ENCODE measurements around the gene RAP1GDS1. TPM values are rescaled to one million over a fixed set of nuclear protein-coding genes. Genes with fewer than 3 reads are reported as not detected.

Gene RAP1GDS1, protein sequence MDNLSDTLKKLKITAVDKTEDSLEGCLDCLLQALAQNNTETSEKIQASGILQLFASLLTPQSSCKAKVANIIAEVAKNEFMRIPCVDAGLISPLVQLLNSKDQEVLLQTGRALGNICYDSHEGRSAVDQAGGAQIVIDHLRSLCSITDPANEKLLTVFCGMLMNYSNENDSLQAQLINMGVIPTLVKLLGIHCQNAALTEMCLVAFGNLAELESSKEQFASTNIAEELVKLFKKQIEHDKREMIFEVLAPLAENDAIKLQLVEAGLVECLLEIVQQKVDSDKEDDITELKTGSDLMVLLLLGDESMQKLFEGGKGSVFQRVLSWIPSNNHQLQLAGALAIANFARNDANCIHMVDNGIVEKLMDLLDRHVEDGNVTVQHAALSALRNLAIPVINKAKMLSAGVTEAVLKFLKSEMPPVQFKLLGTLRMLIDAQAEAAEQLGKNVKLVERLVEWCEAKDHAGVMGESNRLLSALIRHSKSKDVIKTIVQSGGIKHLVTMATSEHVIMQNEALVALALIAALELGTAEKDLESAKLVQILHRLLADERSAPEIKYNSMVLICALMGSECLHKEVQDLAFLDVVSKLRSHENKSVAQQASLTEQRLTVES
- 55.4 and 63.2 TPM in 2 replicates for polyA plus RNA-seq (2014; cell fraction: cytosol; rRNA removed)
- 21.2 and 30.4 TPM in 2 replicates for polyA plus RNA-seq (2014; cell fraction: nucleus; rRNA removed)

DNA sequence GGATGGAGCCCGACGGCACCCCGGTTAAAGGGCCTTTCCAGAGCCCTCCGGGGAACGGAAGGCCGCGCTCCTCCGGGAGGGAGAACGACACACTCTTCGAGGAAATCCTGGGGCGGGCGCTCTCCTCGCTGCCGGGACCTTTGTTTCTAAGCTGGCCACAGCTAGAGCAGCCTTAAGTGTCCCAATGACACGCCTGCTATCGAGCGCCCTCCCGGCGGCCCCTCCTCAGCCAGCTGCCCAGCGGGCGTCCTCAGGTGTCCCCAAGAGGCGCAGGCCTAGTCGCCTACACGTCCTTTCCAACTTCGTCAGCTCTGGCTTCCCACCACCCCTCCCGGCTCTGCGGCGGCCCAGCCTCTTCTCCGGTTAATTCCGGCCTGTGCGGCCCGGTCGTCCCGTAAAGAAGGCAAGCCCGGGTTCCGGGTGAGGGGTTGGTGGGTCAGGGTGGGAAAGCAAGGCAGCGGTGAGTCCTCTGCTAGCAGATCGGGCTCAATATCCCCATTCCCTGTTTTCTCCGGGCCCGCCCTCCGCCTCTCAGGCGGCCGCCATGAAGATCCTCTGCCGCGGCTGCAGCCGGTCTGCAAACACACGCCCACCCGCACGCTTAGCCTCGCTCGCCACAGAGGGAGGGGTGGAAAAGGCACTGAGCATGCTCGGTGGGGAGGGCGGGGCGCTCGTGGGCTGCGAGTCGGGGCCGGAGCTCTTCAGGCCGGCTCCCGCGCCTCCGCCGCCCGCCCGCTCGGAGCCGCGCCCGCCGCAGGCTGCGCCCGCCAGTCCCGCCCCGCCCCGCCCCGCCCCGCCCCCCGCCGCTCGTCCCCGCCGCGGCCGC lies at the start of gene RAP1GDS1:
Gene RAP1GDS1, plus strand, starts transcription at position 806 of the 826 bp plus-strand sequence. CDS start 182 bp downstream, outside the sequence.
- DNase-seq (ENCODE audit: low spot score): peak; percentile 93

DNA sequence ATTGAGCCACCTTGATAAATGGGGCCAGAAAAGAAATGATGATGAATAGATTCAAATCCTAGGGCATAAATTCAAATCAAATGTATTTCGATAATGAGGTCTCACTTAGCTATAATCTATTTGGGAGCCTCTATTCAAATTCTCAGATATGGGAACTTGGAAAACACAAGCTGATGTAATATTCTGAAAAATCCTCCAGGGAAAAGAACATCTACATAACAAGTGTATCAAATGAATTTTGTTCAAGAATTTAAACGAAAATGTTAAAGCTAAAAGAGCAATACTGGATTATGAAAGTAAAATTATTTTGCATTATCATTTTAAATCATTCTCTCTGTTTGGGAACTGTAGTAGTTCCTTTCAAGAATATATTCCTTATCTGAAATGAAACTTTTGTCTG lies 38.9 kb upstream of the RAP1GDS1 start:
- no peak for DNase-seq (ENCODE audit: low spot score)

DNA sequence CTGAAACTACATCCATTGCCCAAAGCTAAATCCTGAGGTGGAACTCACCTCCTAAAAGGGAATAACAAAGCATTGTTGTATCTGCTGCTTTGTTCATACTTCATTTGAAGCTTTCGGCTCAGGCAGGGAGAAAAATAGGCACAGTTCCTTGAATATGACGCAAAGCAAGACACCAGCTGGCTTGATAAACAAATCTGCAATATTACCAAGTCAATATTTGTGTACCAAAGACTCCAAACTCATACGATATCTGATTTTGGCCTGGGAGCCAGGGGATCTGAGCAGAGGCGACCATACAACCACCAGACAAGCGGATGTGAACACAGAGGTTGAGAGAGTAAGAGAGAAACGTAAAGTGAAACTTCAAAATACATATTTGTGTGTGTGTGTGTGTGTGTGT lies 34.8 kb upstream of the RAP1GDS1 start:
- DNase-seq (ENCODE audit: low spot score): no peak

DNA sequence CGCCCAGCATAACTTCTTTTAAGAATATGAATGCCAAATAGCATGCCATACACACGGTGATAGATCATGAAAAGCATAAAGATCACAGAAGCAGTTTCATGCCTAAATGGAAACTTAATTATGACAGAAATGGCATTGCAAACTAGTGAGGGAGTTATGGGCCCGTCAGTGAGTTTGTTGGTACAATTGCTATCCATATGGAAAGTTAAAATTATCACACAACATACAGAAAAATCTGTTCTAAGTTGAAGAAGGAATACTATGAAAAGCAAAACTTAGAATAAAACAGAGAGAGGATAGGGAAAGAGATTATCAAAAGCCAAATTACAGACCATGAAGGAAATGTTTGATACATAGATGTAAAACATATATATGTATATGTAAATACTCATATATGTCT lies 30.2 kb upstream of the RAP1GDS1 start:
- no peak for DNase-seq (ENCODE audit: low spot score)

DNA sequence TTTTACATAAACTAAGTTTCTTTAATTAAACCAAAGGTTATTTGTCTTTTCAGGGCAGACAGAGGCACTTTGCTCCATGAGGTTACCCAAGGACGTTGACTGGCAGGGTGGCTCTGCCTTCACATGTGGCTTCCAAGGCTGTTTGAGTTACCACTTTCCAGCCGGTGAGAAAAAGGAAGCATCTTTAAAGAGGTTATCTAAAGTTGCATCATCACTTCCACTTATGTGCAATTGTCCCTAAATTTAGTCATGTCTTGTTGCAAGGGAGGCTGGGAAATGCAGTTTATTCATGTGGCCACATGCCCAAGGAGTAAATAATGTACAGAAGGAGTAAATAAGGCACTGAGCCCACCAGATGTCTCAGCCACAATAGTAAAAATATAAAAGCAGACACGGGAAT lies 29.0 kb upstream of the RAP1GDS1 start:
- peak; percentile 4 for DNase-seq (ENCODE audit: low spot score)

DNA sequence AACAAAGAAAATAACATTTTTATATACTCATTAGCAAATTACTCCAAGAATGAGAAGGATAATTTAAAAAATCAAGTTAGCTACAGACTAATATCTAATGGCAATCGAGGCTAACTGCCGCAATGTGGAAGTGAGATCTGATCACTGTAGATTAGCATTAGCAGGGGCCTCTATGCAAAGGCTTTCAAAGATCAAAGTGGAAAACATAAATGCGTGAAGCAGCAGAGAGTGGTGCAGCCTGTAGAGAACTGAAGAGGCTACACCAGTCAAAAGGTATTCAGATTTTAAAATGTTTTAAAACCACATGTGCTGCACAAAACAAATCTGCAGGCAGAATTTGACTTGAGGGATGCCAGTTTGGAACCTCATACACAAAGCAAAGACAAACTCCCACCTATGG lies 24.0 kb upstream of the RAP1GDS1 start:
- no peak for DNase-seq (ENCODE audit: low spot score)

DNA sequence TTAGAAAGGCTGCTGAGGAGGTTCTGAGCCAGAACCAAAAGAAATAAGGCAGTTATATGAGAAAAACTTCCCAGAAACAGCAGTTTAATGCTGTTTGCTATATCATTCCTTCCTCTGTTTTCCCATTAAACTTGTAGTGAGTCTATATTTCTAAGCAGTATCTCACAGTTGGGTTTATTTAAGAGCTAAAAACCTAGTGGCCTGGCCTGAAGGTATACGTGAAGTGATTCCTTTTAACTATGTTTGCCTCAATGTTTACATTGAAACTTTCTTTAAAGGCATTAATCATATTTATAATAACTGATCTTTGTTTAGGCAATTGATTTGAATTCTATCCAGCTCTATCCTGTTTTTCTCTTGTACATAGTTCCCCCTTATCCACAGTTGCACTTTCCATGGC lies 19.1 kb upstream of the RAP1GDS1 start:
- no peak for DNase-seq (ENCODE audit: low spot score)

DNA sequence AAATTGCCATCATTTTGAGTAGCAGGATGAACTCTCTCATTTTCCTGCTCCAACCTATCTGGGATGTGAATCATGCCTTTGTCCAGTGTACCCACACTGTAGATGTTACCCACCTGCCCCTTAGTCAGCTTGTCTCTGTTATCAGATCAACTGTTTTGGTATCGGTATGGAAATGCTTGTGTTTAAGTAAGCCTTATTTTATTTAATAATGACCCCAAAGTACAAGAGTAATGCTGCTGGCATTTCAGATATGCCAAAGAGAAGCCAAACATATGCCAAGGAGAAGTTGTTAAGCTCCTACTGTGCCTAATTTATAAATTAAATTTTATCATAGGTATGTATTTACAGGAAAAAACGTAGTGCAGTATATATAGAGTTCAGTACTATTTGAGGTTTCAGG lies 18.6 kb upstream of the RAP1GDS1 start:
- no peak for DNase-seq (ENCODE audit: low spot score)

DNA sequence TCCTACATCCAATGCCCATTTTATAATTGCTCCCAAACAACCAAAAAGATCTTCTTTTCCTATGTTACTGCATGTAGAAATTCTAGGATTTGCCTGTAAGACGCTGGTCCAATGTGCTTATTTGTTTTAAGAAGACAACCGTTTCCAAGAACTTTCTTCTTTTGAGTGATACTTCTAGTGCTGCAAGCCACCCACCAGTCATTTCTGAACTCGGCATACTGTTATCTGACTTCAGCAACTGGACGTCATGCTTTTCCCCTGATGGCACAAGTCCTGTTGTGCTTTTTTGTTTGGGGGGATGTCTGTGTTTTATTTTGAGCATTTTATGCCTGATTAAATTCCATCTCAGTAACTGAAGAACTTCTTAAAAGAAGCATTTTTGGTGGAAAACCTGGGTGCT lies 16.0 kb upstream of the RAP1GDS1 start:
- DNase-seq (ENCODE audit: low spot score): no peak

DNA sequence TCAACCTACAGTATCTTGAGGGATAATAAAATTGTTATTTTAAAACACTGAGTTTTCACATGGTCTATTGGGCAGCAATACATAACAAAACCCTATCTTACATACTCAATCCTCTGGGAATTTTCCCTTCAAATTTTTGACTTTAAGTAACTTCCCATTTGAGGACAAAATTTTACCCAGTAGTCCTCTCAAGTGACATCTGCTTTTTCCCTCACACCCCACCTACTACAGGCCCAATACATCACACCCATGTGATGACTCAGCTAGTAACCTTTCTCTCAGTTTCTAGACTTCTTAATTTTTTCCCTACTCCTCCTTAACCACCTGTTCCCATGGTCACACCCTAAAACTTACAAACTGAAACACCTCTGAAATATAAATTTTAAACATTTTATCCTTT lies 12.2 kb upstream of the RAP1GDS1 start:
- DNase-seq (ENCODE audit: low spot score): no peak

DNA sequence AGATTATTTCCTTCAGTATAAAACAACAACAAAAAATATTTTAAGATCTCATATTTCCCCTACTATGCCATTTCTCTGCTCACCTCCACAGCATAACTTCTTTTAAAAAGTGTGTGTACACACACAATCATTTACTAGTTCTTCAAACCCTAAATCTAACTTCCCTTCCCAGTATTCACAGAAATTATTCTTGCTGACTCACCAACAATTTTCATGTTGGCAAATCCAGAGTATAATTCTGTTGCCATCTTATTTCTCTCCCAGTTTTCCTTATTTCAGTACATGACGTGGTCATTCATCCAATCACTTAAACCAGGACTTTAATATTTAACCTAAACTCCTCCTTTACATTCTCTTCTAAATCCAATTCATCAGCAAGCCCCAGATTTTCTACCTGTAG lies 11.4 kb upstream of the RAP1GDS1 start:
- no peak for DNase-seq (ENCODE audit: low spot score)

DNA sequence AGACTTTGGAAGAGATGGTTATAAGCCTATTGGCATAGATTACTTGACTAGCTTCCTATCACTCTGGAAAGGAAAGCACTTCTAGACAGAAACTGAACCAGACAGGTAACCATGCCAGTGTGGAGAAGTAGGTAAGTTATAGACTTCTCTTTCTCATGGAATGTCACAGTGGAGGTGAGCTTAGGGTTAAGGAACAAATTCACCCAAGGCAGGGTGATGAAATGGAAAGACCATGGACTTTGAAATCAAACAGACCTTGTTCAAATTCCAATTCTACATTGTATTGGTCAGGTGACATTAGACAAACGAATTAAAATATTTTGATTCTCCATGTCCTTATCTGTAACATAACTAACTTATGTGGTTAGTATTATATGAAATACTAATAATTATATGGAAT lies 7.7 kb upstream of the RAP1GDS1 start:
- no peak for DNase-seq (ENCODE audit: low spot score)

DNA sequence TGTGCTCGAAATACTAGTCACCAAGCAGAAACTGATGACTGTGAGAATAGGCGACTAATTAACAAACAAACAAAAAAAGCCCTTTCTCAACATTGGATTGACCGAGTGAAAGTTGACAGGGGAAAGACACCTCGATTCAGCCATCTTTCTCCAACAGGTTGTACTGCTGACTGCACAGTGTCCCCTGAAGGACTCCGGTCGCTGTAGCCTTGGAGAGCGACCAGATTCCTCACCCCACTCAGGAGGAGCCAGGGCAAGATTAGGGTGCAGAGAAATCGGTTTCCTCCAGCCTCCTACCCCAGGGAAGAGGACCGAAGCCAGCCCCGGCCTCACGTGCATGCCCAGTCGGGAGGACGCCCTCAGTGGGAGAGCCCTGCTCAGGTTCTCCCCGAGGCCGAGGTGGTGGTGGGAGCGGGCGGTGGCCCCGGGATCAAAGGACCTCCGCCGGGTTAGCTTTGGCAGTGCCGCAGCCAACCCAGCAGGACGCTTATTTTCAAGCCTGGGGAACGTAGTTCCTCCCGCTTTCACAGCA lies 1.1 kb upstream of the RAP1GDS1 start:
- peak; percentile 55 for DNase-seq (ENCODE audit: low spot score)

DNA sequence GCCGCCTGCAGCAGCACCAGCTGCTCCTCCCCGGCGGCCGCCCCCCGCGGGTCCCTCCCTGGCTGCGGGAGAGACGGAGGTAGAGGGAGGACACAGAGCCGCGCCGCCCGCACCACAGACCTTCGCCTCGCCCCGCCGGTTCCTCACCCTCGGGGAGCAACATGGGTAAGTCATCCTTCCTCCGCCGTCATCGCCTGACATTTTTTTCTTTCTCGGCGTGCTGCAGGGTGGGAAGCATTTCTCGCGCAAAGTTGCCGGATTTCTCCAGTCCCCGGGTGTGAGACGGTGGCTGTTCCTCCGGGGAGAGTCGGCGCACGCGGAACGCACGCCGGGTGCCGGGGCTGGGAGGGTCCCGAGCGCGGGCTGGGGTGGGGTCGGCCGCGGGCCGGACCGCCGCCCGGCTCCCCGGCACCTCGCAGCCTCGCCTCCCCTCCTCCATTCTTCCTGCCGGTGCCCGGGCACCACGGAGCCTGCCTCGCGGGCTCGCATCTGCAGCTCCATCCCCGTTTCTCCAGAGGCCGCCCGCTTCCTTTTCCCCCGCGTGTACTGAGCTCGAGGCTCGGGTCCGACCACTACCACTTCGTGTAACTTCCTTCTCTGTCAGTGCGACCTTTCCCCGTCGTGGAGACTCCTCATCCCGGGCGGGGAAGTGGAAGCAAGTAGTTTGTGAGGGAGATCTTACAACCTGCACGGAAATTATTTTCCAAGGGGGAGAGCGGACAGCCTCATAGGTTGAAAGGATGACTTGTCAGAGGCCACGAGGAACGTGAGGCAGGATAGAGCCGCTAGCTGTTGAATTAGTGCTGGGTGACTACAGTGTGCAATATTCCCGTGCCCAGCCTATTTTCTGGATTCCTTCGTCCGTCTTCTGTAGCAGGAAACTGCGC lies 464 bp downstream of the RAP1GDS1 start:
- peak; percentile 51 for DNase-seq (ENCODE audit: low spot score)

DNA sequence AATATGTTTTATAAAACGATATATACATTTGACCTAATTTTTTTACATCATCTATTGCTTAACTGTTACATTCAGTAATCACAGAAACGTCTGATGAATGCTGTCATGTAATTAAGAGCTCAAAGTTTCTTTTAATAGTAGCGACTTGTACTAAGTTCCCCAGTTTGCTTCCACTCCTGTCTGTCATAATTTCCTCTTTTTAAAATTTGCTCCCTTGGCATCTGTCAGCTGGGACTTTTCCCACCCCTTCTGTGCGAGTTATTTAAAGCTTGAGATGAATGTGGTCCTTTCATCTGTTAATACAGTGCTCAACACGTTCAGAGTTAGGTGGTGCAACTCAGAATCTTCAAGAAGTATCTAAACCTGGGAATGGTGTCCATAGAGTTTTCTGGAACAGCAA lies 1.2 kb downstream of the RAP1GDS1 start:
- DNase-seq (ENCODE audit: low spot score): no peak

DNA sequence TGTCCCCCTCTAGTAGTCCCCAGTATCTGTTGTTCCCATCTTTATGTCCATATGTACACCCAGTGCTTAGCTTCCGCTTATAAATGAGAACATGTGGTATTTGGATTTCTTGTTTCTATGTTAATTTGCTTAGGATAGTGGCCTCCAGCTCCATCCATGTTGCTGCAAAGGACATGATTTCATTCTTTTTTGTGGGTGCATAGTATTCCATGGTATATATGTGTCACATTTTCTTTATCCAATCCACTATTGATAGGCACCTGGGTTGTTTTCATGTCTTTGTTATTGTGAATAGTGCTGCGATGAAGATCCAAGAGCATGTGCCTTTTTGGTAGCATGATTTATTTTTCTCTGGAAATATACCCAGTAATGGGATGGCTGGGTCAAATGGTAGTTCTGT lies 6.3 kb downstream of the RAP1GDS1 start:
- no peak for DNase-seq (ENCODE audit: low spot score)

DNA sequence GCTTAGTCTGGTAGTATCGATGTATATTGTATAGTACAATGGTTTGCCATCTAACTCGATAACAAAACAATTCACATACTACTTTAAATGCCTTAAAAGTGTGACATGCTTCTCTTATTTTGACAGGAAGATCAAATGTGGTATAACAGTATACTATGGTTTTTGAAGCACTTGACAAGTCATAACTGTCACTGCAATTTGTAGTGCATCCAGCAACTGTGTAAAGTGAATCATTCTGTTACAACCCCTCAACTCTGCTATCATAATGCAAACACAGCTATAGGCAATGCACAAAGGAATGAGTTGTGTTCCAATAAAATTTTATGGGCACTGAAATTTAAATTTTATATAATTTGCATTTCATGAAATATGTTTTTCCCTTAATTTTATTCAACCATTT lies 14.0 kb downstream of the RAP1GDS1 start:
- DNase-seq (ENCODE audit: low spot score): no peak

DNA sequence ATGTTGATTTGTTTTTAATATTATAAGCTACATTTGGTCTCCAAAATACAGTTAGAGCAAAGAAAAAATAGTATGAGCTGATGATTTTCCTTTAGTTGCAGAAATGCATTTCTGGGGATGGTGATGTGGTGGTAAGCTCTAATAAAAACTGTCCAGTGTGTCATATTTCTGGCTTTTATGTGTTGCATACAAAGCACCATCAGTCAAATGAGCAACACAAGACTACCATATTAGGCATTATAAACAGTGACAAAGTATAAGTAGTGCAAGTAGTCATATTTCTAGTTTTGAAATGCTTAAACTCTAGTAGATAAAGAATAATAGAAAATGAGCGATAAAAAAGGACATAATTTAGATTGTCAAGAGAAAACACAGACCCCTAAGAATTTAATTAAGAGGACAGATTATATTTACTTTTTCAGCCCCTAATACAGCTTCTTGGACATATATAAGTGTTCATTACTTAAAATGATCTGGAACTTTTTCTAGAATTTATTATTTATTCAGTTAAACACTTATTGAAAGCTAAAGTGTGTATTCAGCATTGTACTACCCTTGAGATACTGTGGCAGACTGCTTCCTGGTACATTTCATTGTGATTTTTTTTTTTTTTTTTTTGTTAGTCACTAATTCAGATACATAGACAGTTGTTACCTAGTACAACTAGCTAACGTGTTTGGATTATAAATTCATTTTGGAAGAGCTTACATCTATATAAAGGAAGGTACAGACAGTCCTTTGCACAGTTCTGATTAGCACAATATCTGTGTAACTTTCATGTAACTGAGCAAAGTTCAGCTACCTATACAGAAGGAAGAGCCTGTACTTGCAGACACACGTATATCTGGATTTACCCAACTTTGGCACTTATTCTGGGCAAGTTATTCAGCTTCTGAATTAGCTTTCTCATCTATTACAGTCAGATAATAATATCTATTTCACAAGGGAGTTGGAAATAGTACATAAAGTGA lies 22.3 kb downstream of the RAP1GDS1 start:
- peak; percentile 5 for DNase-seq (ENCODE audit: low spot score)

DNA sequence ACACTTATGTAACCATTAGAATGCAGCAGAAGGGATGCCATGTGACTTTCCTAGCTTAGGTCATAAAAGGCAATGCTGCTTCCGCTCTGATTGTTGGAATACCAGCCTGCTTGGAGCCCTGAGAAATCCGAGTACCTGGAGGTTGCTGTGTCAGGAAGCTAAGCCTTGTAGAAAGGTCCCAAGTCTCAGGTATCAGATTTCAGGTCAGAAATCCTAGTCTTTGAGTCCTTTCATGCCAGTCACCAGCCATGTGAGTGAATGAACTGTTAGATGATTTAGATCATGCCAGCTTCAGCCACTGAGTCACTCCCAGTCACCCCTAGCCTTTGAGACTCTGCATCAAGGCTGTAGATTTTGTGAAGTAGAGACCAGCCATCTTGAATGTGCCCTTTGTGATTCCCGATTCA lies 23.5 kb downstream of the RAP1GDS1 start:
- peak; percentile 45 for DNase-seq (ENCODE audit: low spot score)

DNA sequence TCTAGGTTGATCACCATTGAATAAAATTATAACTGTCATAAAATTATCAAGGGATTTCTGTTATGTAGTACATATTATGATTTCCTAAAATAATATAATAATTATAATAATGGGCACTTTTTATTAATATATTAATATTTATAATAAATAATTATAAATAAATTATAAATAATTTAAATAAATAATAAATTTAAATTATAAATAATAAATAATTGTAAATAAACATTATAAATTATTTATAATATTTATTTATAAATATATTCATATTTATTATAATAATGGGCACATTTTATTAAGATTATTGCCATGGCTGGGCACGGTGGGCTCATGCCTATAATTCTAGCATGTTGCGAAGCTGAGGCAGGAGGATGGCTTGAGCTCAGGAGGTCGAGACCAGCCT lies 24.5 kb downstream of the RAP1GDS1 start:
- no peak for DNase-seq (ENCODE audit: low spot score)
